ENCODE measurements around the gene NCOA4.

DNA sequence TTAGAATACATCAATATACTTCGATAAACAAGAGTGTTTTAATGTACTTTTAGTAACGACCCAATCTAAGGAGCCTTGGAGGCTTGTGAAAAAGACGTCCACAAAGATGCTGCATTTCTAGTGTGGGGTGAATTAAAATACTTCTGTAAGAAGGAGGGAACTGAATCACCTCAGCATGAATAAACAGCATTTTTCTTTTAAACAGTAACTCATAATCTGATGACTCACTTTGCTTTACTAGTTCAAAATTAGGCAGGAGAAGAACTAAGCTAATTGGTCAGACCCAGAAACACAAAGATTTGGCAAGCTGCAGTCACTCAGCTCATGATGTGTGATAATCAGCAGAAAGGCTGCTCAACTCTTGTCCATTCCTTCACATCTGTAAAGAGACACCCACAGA, 24.2 kb downstream of the NCOA4 start:
- TF ChIP-seq, protein P1, sequence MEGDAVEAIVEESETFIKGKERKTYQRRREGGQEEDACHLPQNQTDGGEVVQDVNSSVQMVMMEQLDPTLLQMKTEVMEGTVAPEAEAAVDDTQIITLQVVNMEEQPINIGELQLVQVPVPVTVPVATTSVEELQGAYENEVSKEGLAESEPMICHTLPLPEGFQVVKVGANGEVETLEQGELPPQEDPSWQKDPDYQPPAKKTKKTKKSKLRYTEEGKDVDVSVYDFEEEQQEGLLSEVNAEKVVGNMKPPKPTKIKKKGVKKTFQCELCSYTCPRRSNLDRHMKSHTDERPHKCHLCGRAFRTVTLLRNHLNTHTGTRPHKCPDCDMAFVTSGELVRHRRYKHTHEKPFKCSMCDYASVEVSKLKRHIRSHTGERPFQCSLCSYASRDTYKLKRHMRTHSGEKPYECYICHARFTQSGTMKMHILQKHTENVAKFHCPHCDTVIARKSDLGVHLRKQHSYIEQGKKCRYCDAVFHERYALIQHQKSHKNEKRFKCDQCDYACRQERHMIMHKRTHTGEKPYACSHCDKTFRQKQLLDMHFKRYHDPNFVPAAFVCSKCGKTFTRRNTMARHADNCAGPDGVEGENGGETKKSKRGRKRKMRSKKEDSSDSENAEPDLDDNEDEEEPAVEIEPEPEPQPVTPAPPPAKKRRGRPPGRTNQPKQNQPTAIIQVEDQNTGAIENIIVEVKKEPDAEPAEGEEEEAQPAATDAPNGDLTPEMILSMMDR (IDR thresholded peaks at IDR 0.05; ENCODE audit: insufficient read depth, low read length): no peak
- TF ChIP-seq POLR2AphosphoS5 (IDR thresholded peaks at IDR 0.05; ENCODE audit: low read depth): no peak
- TF ChIP-seq, protein P2, sequence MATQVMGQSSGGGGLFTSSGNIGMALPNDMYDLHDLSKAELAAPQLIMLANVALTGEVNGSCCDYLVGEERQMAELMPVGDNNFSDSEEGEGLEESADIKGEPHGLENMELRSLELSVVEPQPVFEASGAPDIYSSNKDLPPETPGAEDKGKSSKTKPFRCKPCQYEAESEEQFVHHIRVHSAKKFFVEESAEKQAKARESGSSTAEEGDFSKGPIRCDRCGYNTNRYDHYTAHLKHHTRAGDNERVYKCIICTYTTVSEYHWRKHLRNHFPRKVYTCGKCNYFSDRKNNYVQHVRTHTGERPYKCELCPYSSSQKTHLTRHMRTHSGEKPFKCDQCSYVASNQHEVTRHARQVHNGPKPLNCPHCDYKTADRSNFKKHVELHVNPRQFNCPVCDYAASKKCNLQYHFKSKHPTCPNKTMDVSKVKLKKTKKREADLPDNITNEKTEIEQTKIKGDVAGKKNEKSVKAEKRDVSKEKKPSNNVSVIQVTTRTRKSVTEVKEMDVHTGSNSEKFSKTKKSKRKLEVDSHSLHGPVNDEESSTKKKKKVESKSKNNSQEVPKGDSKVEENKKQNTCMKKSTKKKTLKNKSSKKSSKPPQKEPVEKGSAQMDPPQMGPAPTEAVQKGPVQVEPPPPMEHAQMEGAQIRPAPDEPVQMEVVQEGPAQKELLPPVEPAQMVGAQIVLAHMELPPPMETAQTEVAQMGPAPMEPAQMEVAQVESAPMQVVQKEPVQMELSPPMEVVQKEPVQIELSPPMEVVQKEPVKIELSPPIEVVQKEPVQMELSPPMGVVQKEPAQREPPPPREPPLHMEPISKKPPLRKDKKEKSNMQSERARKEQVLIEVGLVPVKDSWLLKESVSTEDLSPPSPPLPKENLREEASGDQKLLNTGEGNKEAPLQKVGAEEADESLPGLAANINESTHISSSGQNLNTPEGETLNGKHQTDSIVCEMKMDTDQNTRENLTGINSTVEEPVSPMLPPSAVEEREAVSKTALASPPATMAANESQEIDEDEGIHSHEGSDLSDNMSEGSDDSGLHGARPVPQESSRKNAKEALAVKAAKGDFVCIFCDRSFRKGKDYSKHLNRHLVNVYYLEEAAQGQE (IDR thresholded peaks at IDR 0.05; ENCODE audit: insufficient replicate concordance, low read depth): no peak

Data from HL-60 (cell line).